Measurements from ENCODE around the gene IRF2.

The IRF2 gene

GRCh38 chr4:184474263-184475095 lies at the start of gene IRF2:
TSS of gene IRF2 (minus strand) at chr4:184474550. CDS start at chr4:184429064, 45,486 bp downstream.
- peak; percentile 94 for DNase-seq (ENCODE audit: low read depth, low spot score)

DNA sequence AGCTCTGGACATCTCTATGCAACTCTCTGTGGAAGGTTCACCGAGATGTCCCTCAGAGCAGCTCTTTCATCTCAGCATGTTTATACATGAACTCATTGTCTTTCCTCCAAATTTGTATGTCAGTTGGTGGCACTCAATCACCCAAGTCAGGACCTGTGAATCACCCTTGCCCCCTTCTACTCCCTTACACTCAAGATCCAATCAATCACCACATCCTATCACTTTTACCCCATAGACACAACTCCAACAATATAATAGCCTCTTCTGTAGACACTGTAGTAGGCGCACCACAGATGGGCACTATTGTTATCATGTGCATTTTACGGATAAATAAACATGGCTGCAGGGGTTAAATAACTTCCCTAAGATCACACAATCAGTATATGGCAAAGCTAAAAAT lies 41.3 kb upstream of the IRF2 start:
- no peak for DNase-seq (ENCODE audit: low read depth, low spot score)

- peak; percentile 61 for DNase-seq (ENCODE audit: low read depth, low spot score)
Observed at GRCh38 chr4:184514121-184514988, 40.0 kb upstream of the IRF2 start.

DNA sequence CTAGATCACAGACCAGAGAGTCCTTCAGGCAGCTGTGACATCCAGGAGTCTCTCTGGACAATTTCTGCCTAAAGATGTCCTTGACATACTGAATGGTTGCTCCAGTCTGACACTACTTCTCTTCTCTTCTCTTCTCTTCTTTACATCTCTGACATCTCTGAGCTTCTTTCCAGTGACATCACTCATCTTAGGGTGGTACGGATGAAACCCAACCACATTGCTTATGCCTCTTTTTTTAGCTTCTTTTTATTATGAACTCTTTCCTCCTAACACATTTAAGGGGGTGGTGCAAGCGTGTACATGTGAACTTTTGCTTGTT lies 39.4 kb upstream of the IRF2 start:
- no peak for DNase-seq (ENCODE audit: low read depth, low spot score)

DNA sequence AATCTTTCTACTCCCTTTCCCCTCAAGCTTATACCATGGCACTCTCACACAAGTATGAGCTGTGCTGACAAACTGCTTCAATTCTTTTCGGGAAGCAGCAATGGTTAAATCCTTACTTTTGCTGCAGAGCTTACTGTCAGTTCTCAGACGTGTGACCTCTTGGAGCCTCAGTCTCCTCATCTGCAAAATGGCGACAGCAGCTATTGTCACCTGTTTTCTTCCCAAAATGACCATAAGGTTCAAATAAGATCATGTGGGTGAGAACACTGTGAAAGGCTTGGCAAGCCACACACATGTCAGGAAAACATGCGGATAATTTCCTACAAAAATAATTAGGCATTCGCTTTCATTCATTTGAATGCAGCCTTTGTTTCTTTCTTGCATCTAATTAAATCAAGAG lies 36.8 kb upstream of the IRF2 start:
- DNase-seq (ENCODE audit: low read depth, low spot score): no peak

DNA sequence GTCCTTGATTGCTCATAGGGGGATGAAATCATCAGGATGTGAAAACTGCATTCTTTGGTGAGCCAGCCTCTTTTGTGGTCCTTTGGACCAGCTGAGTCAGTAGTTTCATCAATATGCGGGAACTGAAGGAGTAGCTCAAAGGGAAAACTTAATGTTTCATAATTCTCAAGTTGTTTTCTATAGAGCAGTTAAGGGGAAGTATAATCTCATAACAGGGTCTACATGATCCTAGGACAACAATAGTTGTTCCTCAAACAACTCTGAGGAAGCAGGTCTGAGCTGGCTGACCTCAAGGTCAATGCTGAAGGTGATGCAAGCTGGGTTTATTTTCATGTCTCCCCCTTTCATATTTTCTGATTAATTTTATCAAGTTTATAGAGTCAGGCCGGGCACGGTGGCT lies 36.1 kb upstream of the IRF2 start:
- no peak for DNase-seq (ENCODE audit: low read depth, low spot score)

GRCh38 chr4:184506527-184507121 lies 32.3 kb upstream of the IRF2 start:
- DNase-seq (ENCODE audit: low read depth, low spot score): no peak

DNA sequence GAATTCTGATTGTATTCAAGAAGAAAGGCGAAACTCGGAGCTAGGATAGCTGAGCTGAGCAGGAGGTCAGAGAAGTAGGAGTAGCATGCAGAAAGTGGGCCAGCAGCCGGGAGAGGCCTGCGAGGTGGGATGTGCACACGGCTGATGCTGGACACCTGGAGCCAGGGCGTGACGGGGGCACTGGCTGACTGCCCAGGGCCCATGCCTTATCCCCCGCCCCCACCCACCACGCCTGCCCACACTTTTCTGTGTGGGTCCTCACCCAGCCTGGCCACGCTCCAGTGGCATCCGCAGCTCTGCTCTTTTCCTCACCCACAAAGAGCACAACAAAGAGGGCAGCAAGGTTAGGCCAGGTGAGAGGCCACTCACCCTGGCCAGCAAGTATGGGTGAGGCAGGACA lies 30.0 kb upstream of the IRF2 start:
- no peak for DNase-seq (ENCODE audit: low read depth, low spot score)

- DNase-seq (ENCODE audit: low read depth, low spot score): no peak
Observed at GRCh38 chr4:184503869-184504300, 29.5 kb upstream of the IRF2 start.

GRCh38 chr4:184500748-184501589 lies 26.6 kb upstream of the IRF2 start:
- no peak for DNase-seq (ENCODE audit: low read depth, low spot score)

DNA sequence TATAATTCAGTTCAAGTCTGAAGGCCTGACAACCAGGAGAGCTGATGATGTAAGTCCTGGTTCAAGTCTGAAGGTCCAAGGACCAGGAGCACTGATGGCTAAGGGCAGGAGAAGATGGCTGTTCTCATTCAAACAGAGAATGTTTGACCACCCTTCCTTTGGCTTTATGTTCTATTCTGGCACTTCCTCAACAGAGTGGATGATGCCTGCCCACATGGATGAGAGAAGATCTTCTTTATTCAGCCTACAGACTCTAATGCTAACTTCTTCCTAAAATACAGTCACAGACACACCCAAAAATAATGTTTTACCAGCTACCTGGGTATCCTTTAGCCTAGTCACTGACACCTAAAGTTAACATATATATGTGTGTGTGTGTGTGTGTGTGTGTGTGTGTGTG lies 25.6 kb upstream of the IRF2 start:
- no peak for DNase-seq (ENCODE audit: low read depth, low spot score)

GRCh38 chr4:184498598-184498997 lies 24.2 kb upstream of the IRF2 start:
- DNase-seq (ENCODE audit: low read depth, low spot score): no peak

DNA sequence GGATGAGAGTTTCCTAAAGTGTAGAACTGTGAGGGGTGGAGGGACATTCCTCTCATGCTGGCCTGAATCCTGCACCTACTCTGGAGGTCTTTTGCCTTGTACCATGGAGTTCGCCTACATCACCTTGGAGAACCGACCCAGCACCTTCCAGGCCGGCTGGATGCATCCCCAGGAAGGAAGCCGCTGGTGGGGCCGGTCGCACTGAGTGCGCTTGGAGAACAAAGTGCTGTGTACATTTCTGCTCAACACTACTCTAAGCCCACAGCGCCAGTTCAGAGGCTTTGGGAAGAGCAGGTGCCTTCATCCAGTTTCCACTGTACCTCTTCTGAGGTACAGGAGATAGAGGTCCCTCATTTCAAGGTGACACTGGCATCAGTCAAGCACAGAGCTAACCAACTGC lies 15.4 kb upstream of the IRF2 start:
- DNase-seq (ENCODE audit: low read depth, low spot score): no peak

- no peak for DNase-seq (ENCODE audit: low read depth, low spot score)
Observed at GRCh38 chr4:184487503-184487902, 13.2 kb upstream of the IRF2 start.

GRCh38 chr4:184485279-184485678 lies 10.9 kb upstream of the IRF2 start:
- DNase-seq (ENCODE audit: low read depth, low spot score): no peak

DNA sequence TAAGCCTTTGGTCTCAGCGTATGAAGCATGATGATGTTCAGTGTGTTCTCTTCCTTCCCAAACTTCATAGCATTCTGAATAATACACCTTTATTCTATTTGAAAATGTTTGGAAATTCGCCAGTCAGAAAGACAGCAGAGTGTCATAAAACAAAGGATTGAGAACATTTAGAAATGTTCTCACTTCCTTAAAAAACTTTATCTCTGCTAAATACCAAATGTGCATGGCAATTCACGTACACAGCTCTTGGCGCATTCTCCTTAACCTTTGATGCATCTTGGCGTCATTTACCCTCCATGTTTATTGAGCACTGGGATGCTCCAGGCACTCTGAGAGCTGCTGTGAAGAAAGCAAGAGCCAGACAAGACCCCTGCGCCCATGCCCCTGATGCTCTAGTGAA lies 7.2 kb upstream of the IRF2 start:
- DNase-seq (ENCODE audit: low read depth, low spot score): no peak

- no peak for DNase-seq (ENCODE audit: low read depth, low spot score)
Observed at GRCh38 chr4:184479516-184479950, 5.2 kb upstream of the IRF2 start.

- no peak for DNase-seq (ENCODE audit: low read depth, low spot score)
Observed at GRCh38 chr4:184477201-184477999, 3.0 kb upstream of the IRF2 start.

DNA sequence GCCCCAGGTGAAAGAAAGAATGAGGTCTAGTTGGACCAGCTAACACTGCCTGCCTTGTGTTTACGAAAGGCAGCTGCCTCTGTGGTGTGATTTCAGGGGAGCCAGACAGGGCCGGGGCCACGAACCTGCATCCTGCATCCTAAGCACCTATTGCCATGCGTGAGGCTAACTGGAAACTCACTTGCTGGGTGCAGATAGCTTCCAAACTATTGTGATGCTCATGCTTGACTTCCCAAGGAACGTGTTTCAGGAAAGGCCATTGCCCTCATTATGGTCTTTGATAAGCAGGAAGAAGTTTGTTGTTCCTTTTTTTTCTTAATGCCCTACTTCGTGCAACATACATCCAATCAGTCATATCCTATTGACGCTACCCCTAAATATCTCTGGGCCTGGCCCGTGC lies 2.3 kb upstream of the IRF2 start:
- DNase-seq (ENCODE audit: low read depth, low spot score): no peak

GRCh38 chr4:184475498-184475897 lies 1.1 kb upstream of the IRF2 start:
- no peak for DNase-seq (ENCODE audit: low read depth, low spot score)

GRCh38 chr4:184475096-184475461 lies 729 bp upstream of the IRF2 start:
- no peak for DNase-seq (ENCODE audit: low read depth, low spot score)

Measured in smooth muscle cell of the brain vasculature (primary cell).